Astrocyte (in vitro differentiated cells and primary cell): Measurements from ENCODE around the gene MST1.

Experiments
- CTCF ChIP-seq: IDR thresholded peaks from 2 replicates; pipeline ENCODE4 v1.5.1; 2011; ENCODE audit warnings: low read depth, mild to moderate bottlenecking, inconsistent platforms, low read length, moderate library complexity; ENCODE audit not compliant: insufficient read depth
- EZH2 ChIP-seq: IDR thresholded peaks from 2 replicates; pipeline ENCODE4 v1.6.1; 2012; ENCODE audit warnings: mild to moderate bottlenecking, low read length, inconsistent platforms; ENCODE audit not compliant: insufficient read depth

DNA sequence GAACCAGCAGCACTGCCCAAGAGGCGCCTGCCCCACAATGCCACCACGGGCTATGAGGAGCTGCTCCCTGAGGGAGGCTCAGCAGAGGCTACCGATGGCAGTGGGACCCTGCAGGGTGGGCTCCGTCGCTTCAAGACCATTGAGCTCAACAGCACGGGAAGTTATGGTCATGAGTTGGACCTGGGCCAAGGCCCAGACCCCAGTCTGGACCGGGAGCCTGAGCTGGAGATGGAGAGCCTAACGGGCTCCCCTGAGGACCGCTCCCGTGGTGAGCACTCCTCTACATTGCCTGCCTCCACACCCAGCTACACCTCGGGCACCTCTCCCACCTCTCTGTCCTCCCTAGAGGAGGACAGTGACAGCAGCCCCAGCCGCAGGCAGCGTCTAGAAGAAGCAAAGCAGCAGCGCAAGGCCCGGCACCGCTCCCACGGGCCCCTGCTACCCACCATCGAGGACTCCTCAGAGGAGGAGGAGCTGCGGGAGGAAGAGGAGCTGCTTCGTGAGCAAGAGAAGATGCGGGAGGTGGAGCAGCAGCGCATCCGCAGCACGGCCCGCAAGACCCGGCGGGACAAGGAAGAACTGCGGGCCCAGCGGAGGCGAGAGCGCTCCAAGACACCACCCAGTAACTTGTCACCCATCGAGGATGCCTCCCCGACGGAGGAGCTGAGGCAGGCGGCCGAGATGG is 36.9 kb downstream of the MST1 start:
- TF ChIP-seq EZH2: no peak
- TF ChIP-seq CTCF: no peak
